Lung (tissue), 12 donors: ENCODE measurements around the gene SLC26A1. TPM values are rescaled to one million over a fixed set of nuclear protein-coding genes. Genes with fewer than 3 reads are reported as not detected.
A peak's percentile ranks its signal among the peaks of the same experiment; 100 is the strongest.

Experiments used
- ATAC-seq: fragments of 200-7000 bp; cut with Tn5 transposase; one replicate; pipeline ENCODE4 v1.9.1; 2020; ENCODE audit warnings: moderate number of reproducible peaks; ENCODE audit not compliant: insufficient read depth, low FRiP score
- DNase-seq, 3 donors: peaks; one replicate each; pipeline ENCODE4 v3.0.0-alpha.2; 2013 to 2017
- H3K27ac ChIP-seq, 2 donors: one replicate each; pipeline ENCODE4 v1.5.1; 2013; ENCODE audit warnings: mild to moderate bottlenecking in 2 of 2, moderate library complexity in 2 of 2, control low read depth in 1 of 2, inconsistent platforms in 1 of 2, low read depth in 1 of 2, low read length in 1 of 2
- H3K27me3 ChIP-seq, 3 donors: one replicate each; pipeline ENCODE4 v1.5.1; 2013; ENCODE audit warnings: low read length in 2 of 3; ENCODE audit not compliant: control insufficient read depth in 3 of 3, insufficient read depth in 3 of 3
- H3K36me3 ChIP-seq, 4 donors: one replicate each; pipeline ENCODE4 v1.5.1; 2013; ENCODE audit warnings: low read length in 4 of 4, mild to moderate bottlenecking in 1 of 4, moderate library complexity in 1 of 4; ENCODE audit not compliant: control insufficient read depth in 4 of 4, insufficient read depth in 4 of 4
- H3K4me1 ChIP-seq, 5 donors: one replicate each; pipeline ENCODE4 v1.5.1; 2013; ENCODE audit warnings: low read length in 5 of 5, mild to moderate bottlenecking in 2 of 5, moderate library complexity in 1 of 5; ENCODE audit not compliant: control insufficient read depth in 5 of 5, insufficient read depth in 5 of 5
- H3K4me3 ChIP-seq: one replicate; pipeline ENCODE4 v1.5.1; 2013; ENCODE audit warnings: mild to moderate bottlenecking, control low read depth, moderate library complexity
- H3K9ac ChIP-seq, 2 donors: one replicate each; pipeline ENCODE4 v1.5.1; 2013; ENCODE audit warnings: low read length in 2 of 2, control low read depth in 1 of 2; ENCODE audit not compliant: insufficient read depth in 1 of 2
- H3K9me3 ChIP-seq, 4 donors: one replicate each; pipeline ENCODE4 v1.5.1; 2013; ENCODE audit warnings: low read length in 3 of 4, mild to moderate bottlenecking in 1 of 4, moderate library complexity in 1 of 4; ENCODE audit not compliant: control insufficient read depth in 4 of 4, insufficient read depth in 3 of 4
- WGBS, 2 donors: extraction: QIAGEN DNeasy Blood & Tissue Kit; methylation state at CpG; one replicate each; pipeline ENCODE4 v1.1.7; 2013; 5-methylcytosine and 5-hydroxymethylcytosine counted together
- polyA plus RNA-seq, 2 donors: library from polyadenylated mRNA; stranded (reverse); fragments of 200-250 nt; gene quantifications; one replicate each; pipeline ENCODE4 v1.2.1, GENCODE V29; 2013
- total RNA-seq, 2 donors: library from RNA; depleted of rRNA in 1 of 2; stranded (reverse); fragments of >200 nt in 1 of 2; gene quantifications; one replicate each; pipeline ENCODE4 v1.2.1, GENCODE V29; 2014 to 2021
- TF ChIP-seq, protein P1 (sequence below): IDR thresholded peaks from 2 replicates; pipeline ENCODE4 v1.5.1; 2012; ENCODE audit warnings: mild to moderate bottlenecking; ENCODE audit errors: control extremely low read depth, extremely low read depth
- donor health status: control.
- donor health status: control.
- donor health status: Bipolar disorder and iron deficiency.
- donor health status: healthy.
- donor health status: DM: yes; HTN: yes; CAD: no.

Gene SLC26A1
- total and polyA plus RNA-seq, 4 donors, result 0.20 to 0.83 (median 0.50) TPM

DNA sequence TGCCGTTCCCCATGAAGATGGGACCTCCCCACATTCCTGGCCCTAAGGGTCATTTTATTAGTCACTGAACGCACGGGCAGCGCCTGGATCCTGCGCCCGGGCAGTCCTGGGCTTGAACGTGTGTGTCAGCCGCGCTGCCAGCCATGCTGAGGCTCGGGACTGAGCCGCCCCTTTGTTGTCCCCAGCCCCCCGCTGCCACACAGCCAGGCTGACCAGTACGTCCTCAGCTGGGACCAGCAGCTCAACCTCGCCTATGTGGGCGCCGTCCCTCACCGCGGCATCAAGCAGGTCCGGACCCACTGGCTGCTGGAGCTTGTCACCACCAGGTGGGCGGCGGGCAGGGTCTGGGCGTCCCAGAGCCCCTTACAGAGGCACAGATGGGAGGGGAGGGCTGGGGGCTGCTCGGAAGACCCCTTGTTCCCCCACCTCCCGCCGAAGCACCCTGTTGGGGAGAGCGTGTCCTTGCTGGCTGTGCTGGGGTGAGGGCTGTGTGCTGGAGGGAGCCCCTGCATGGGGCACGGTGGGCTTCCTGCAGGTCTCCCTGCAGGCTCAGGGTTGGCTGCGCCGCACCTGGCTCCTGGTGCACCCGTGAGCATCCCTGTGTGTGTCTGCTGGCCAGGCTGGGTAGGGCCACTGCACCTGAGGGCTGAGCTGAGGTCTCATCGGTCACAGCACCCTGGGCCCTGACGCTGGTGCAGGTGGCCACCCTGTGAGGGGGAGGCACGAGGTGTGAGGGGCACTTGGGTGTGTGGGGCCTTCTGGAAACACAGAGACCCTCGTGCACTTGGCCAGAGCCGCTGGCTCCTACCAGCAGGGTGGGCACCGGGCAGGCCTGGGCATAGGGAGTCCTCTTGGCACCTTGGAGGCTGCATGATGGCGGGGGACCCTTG, 5.3 kb downstream of the SLC26A1 start:
- Histone ChIP-seq H3K4me3 (peak overlapping the region; percentile 75), H3K27me3 (no peaks in the 10 kb centered on the region), H3K36me3 (peaks cover 0 to 16% (median 0%) of the 10 kb centered on the region in 4 donors), H3K9me3 (no peaks in the 10 kb centered on the region), H3K4me1 (peaks cover 0 to 27% (median 11%) of the 10 kb centered on the region in 5 donors), H3K27ac (peak overlapping the region in 1 of 2 donors; percentile 12), H3K9ac (no peak overlapping the region)
- 75 to 83% methylated on average over 37 of the region's 37 CpGs for WGBS, 2 donors
- TF ChIP-seq, protein P1, sequence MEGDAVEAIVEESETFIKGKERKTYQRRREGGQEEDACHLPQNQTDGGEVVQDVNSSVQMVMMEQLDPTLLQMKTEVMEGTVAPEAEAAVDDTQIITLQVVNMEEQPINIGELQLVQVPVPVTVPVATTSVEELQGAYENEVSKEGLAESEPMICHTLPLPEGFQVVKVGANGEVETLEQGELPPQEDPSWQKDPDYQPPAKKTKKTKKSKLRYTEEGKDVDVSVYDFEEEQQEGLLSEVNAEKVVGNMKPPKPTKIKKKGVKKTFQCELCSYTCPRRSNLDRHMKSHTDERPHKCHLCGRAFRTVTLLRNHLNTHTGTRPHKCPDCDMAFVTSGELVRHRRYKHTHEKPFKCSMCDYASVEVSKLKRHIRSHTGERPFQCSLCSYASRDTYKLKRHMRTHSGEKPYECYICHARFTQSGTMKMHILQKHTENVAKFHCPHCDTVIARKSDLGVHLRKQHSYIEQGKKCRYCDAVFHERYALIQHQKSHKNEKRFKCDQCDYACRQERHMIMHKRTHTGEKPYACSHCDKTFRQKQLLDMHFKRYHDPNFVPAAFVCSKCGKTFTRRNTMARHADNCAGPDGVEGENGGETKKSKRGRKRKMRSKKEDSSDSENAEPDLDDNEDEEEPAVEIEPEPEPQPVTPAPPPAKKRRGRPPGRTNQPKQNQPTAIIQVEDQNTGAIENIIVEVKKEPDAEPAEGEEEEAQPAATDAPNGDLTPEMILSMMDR, result no peak
- DNase-seq (no peak), ATAC-seq (peak; percentile 9)

DNA sequence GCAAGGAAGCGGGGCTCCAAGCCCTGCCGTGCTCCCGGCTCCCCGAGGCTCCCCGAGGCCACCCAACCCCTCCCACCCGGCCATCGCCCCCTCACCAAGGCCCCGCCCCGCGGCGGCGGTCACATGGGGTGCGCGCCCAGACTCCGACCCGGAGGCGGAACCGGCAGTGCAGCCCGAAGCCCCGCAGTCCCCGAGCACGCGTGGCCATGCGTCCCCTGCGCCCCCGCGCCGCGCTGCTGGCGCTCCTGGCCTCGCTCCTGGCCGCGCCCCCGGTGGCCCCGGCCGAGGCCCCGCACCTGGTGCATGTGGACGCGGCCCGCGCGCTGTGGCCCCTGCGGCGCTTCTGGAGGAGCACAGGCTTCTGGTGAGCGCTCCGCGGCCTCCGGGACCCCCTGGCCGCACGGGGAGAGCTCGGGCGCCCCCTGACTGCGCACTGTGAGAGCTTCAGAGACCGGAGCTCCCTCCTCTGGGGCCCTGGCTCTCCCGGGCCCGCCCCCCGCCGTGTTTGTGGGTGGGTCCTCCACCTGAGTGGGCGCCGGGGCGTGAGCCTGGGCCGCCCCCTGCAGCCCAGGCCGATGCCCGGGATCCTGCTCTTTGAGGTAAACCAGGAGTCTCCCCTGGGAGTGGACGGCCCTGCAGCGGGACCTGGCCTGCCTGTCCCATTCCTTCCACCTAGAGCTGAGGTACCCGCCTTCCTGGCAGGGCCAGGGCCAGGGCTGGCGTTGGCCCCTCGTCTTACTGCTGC, 6.2 kb downstream of the SLC26A1 start, which contains the start of gene IDUA:
IDUA (plus strand) TSS at position 166 of the 745 bp plus-strand sequence; CDS start at position 207, 41 bp downstream.
- TF ChIP-seq, protein P1, result peak; percentile 25
- Histone ChIP-seq H3K9me3 (no peaks in the 10 kb centered on the region), H3K27ac (peak within 1 kb of the TSS in 1 of 2 donors; percentile 75), H3K36me3 (peaks cover 0 to 16% (median 0%) of the 10 kb centered on the region in 4 donors), H3K27me3 (no peaks in the 10 kb centered on the region), H3K4me3 (peak within 1 kb of the TSS; percentile 75), H3K4me1 (peaks cover 0 to 21% (median 10%) of the 10 kb centered on the region in 5 donors), H3K9ac (peak within 1 kb of the TSS; percentile 54 to 81)
- DNase-seq (peak; percentile 78 to 86 (median 83)), ATAC-seq (peak; percentile 89)
- 1% methylated on average over 62 to 69 of the region's 69 CpGs for WGBS, 2 donors

DNA sequence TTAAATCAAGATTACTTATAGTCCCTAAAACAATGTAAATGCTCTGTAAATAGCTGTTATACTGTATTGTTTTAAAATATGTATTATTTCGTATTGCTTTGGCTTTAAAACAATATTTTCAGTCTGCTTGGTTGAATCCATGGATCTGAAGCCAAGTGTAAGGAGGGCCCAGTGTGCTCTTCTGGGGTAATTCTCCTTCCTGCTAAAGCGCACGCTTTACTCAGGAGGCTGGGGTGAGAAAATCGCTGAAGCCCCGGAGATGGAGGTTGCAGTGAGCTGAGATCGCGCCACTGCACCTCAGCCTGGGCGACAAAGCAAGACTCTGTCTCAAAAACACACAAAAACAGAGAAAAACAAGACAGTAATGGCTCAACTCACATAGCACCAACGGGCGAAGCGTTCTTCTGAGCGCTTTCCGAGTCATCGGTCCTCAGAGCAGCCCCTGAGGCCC, 6.8 kb downstream of the SLC26A1 start:
- Histone ChIP-seq H3K27ac (peak overlapping the region in 1 of 2 donors; percentile 75), H3K4me1 (peaks cover 0 to 21% (median 10%) of the 10 kb centered on the region in 5 donors), H3K36me3 (peaks cover 0 to 14% (median 0%) of the 10 kb centered on the region in 4 donors), H3K27me3 (no peaks in the 10 kb centered on the region), H3K4me3 (peak overlapping the region; percentile 75), H3K9ac (peak overlapping the region; percentile 54 to 81), H3K9me3 (no peaks in the 10 kb centered on the region)
- TF ChIP-seq, protein P1, result no peak
- 2% methylated on average over 14 of the region's 14 CpGs for WGBS, 2 donors
- no peak for ATAC-seq
- DNase-seq, result no peak
